ENCODE results near the gene RAN. TPM values are rescaled to one million over a fixed set of nuclear protein-coding genes. Genes with fewer than 3 reads are reported as not detected.
"Not testable (repeated sequence)": the region's sequence is repeated elsewhere in the genome, so short reads cannot be mapped to it uniquely, and the experiment has no call there.

The RAN gene
- total RNA-seq, 1 donor from 2014 or later, result 519 TPM

DNA sequence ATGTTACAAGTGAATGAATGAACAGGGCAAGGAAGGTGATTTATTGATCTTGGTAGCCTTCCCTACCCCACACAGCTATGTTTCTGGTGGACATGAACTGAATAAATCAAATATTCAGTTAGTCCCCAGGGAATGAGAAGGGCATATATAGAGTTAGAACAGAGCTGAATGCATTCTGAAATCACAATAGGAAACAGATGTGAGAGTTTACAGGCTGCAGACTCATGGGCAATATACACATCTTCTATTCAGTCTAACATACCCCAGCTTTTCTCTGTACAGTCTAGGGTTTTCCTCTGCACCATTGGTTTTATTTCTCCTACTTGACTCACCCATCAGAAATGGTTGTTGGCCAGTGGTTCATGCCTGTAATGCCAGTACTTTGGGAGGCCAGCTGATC is 25.5 kb upstream of the RAN start:
- TF ChIP-seq, protein P1, sequence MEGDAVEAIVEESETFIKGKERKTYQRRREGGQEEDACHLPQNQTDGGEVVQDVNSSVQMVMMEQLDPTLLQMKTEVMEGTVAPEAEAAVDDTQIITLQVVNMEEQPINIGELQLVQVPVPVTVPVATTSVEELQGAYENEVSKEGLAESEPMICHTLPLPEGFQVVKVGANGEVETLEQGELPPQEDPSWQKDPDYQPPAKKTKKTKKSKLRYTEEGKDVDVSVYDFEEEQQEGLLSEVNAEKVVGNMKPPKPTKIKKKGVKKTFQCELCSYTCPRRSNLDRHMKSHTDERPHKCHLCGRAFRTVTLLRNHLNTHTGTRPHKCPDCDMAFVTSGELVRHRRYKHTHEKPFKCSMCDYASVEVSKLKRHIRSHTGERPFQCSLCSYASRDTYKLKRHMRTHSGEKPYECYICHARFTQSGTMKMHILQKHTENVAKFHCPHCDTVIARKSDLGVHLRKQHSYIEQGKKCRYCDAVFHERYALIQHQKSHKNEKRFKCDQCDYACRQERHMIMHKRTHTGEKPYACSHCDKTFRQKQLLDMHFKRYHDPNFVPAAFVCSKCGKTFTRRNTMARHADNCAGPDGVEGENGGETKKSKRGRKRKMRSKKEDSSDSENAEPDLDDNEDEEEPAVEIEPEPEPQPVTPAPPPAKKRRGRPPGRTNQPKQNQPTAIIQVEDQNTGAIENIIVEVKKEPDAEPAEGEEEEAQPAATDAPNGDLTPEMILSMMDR (IDR thresholded peaks at IDR 0.05), result no peak
- Mint-ChIP-seq H3K9me3 (ENCODE audit: low read depth) (no peaks in the 10 kb centered on the region), H3K27me3 (ENCODE audit: low read depth) (no peaks in the 10 kb centered on the region), H3K36me3 (ENCODE audit: low read depth) (no peaks in the 10 kb centered on the region), H3K4me3 (ENCODE audit: unreplicated experiment) (no peak overlapping the region), H3K27ac (ENCODE audit: unreplicated experiment) (no peak overlapping the region), H3K4me1 (ENCODE audit: low read depth) (peaks cover 20% of the 10 kb centered on the region)
- no peak for DNase-seq (ENCODE audit: low spot score)

DNA sequence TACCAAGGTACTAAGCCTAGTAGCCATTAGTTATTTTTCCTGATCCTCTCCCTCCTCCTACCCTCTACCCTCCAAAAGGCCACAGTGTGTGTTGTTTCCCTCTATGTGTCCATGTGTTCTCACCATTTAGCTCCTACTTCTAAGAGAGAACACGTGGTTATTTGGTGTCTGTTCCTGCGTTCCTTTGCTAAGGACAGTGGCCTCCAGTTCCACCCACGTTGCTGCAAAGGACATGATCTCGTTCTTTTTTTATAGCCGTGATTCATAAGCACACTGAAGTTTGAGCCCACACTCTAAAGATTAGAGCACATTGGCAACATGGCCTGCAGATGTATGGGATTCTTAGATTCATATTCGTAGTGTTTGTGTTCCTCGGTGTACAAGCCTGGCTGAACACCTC is 24.8 kb upstream of the RAN start:
- no peak overlapping the region for H3K27ac Mint-ChIP-seq (ENCODE audit: unreplicated experiment)
- H3K4me1 Mint-ChIP-seq (ENCODE audit: low read depth), result peaks cover 20% of the 10 kb centered on the region
- TF ChIP-seq, protein P1 (IDR thresholded peaks at IDR 0.05), result no peak
- DNase-seq (ENCODE audit: low spot score), result no peak
- no peaks in the 10 kb centered on the region for H3K9me3 Mint-ChIP-seq (ENCODE audit: low read depth)
- H3K27me3 Mint-ChIP-seq (ENCODE audit: low read depth), result no peaks in the 10 kb centered on the region
- no peaks in the 10 kb centered on the region for H3K36me3 Mint-ChIP-seq (ENCODE audit: low read depth)
- H3K4me3 Mint-ChIP-seq (ENCODE audit: unreplicated experiment), result no peak overlapping the region

DNA sequence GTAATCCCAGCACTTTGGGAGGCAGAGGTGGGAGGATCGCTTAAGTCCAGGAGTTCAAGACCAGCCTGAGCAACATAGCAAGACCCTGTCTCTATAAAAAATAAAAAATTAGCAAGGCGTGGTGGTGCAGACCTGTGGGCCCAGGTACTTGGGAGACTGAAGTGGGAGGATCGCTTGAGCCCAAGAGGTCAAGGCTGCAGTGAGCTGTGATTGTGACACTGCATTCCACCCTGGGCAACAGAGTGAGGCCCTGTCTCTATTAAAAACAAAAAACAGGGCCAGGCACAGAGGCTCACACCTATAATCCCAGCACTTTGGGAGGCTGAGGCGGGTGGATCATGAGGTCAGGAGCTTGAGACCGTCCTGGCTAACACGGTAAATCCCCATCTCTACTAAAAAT is 23.8 kb upstream of the RAN start:
- not testable (repeated sequence) for H3K27me3 Mint-ChIP-seq (ENCODE audit: low read depth); H3K4me3 Mint-ChIP-seq (ENCODE audit: unreplicated experiment); H3K36me3 Mint-ChIP-seq (ENCODE audit: low read depth); H3K27ac Mint-ChIP-seq (ENCODE audit: unreplicated experiment); DNase-seq (ENCODE audit: low spot score); H3K9me3 Mint-ChIP-seq (ENCODE audit: low read depth)
- H3K4me1 Mint-ChIP-seq (ENCODE audit: low read depth), result peaks cover 20% of the 10 kb centered on the region

DNA sequence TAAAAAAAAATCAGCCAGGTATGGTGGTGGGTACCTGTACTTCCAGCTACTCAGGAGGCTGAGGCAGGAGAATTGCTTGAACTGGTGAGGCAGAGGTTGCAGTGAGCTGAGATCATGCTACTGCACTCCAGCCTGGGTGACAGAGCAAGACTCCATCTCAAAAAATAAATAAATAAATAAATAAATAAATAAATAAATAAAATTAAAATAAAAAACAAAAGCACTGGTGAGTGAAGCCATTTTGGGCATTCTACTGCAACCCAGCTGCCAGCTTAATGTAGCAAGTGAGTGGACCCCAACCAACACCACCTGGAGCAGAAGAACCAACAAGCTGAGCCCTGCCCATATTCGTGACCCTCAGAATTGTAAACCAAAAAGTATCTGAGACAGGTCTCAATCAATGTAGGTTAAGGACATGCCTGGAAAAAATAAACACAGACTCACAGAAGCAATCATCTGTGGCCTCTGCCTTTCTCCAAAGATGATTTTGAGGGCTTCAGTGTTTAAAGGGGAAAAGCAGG is 23.0 kb upstream of the RAN start:
- peaks cover 20% of the 10 kb centered on the region for H3K4me1 Mint-ChIP-seq (ENCODE audit: low read depth)
- H3K9me3 Mint-ChIP-seq (ENCODE audit: low read depth); H3K36me3 Mint-ChIP-seq (ENCODE audit: low read depth); H3K27me3 Mint-ChIP-seq (ENCODE audit: low read depth); DNase-seq (ENCODE audit: low spot score); H3K27ac Mint-ChIP-seq (ENCODE audit: unreplicated experiment); H3K4me3 Mint-ChIP-seq (ENCODE audit: unreplicated experiment): not testable (repeated sequence)

DNA sequence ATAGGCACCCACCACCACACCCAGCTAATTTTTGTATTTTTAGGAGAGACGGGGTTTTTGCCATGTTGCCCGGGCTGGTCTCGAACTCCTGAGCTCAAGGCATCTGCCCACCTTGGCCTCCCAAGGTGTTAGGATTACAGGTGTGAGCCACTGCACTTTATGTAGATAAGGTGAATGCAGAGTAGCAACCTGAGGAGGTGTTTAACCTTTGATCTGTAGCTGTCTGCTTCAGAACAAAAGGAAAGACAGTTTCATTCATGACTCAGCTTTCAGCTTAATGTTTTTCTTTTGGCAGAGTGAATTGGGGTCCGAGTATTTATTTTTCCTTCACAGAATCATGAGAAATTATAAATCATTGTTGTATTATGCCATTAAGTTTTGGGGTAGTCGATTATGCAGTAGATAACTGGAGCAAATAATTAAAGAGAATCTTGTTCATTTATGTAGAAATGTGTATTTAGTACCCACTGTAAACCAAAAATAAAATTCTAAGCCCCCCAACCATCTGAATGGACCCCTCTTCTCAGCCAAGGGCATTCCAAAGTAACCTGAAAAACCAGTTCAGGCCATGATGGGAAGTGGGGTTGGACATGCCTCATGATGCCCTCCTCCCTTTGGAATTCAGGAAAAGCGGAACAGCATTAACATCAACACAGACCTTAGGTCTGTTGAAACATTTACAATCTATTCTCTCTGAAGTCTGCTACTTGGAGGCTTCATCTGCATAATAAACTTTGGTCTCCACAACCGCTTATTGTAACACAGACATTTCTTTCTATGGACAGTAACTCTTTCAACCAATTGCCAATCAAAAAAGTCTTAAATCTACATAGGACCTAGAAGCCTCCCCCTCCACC is 22.1 kb upstream of the RAN start:
- Mint-ChIP-seq H3K27ac (ENCODE audit: unreplicated experiment) (no peak overlapping the region), H3K4me3 (ENCODE audit: unreplicated experiment) (no peak overlapping the region), H3K9me3 (ENCODE audit: low read depth) (no peaks in the 10 kb centered on the region), H3K36me3 (ENCODE audit: low read depth) (no peaks in the 10 kb centered on the region), H3K27me3 (ENCODE audit: low read depth) (peaks cover 8% of the 10 kb centered on the region), H3K4me1 (ENCODE audit: low read depth) (peaks cover 20% of the 10 kb centered on the region)
- DNase-seq (ENCODE audit: low spot score), result no peak
- TF ChIP-seq, protein P1 (IDR thresholded peaks at IDR 0.05), result no peak

DNA sequence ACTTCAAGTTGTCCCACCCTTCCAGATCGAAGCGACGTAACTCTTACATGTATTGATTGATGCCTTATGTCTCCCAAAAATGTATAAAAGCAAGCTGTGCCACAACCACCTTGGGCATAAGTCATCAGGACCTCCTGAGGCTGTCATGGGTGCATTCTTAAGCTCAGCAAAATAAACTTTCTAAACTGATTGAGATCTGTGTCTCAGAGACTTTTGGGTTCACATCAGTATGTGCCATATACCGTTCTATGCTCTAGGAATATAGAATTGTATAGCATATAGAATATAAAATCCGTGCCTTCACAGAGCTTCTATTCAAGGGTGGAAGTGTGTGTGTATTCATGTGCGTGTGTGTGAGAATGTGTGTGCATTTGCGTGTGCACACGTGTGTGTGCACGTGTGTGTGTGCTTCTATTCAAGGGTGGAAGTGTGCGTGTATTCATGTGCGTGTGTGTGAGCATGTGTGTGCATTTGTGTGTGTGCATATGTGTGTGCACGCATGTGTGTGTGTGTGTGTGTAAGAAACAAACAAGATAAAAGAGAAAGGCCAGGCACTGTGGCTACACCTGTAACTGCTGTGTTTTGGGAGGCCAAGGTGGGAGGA is 21.3 kb upstream of the RAN start:
- Mint-ChIP-seq H3K36me3 (ENCODE audit: low read depth) (no peaks in the 10 kb centered on the region), H3K4me3 (ENCODE audit: unreplicated experiment) (no peak overlapping the region), H3K27ac (ENCODE audit: unreplicated experiment) (no peak overlapping the region), H3K27me3 (ENCODE audit: low read depth) (peaks cover 8% of the 10 kb centered on the region), H3K9me3 (ENCODE audit: low read depth) (no peaks in the 10 kb centered on the region), H3K4me1 (ENCODE audit: low read depth) (peaks cover 20% of the 10 kb centered on the region)
- TF ChIP-seq, protein P1 (IDR thresholded peaks at IDR 0.05), result no peak
- no peak for DNase-seq (ENCODE audit: low spot score)

All from chondrocyte (in vitro differentiated cells).